ENCODE results near the gene PLCB4.

DNA sequence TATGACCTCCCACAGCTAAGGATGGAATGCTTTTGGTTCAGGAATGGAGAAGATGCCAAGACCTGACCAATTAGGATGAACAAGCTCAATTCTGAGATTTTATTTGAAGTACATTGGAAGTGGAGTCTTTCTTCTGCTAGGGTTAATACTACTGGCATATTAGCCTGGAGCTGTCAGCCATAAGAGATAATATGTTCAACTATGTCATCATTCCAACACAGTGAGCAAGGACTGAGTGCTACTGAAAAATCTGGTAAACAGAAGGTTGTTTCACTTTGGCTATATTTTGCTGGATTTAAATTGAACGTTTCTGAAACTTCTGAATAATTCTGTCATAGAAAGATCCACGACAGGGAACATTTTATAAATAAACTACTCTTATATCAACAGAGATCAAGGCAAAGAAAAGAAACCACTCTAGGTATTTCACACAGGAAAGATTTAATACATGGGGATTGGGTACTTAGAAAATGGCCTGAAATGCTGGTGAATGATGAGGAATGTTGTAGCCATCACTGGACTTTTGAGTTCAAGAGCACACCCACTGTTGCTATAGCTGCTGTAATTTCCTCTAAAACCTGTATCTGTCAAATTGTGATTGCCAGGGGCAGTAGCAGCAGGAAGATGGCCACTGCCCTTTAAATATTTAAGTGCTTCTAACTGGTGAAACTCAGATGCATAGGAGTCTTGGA is 200.5 kb downstream of the PLCB4 start:
- TF ChIP-seq, protein P1, sequence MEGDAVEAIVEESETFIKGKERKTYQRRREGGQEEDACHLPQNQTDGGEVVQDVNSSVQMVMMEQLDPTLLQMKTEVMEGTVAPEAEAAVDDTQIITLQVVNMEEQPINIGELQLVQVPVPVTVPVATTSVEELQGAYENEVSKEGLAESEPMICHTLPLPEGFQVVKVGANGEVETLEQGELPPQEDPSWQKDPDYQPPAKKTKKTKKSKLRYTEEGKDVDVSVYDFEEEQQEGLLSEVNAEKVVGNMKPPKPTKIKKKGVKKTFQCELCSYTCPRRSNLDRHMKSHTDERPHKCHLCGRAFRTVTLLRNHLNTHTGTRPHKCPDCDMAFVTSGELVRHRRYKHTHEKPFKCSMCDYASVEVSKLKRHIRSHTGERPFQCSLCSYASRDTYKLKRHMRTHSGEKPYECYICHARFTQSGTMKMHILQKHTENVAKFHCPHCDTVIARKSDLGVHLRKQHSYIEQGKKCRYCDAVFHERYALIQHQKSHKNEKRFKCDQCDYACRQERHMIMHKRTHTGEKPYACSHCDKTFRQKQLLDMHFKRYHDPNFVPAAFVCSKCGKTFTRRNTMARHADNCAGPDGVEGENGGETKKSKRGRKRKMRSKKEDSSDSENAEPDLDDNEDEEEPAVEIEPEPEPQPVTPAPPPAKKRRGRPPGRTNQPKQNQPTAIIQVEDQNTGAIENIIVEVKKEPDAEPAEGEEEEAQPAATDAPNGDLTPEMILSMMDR (IDR thresholded peaks at IDR 0.05): no peak
- TF ChIP-seq POLR2A (IDR thresholded peaks at IDR 0.05): no peak

All from testis (tissue), 2 donors.